HG03108 (cell line): ENCODE measurements around the gene GLT8D1.
A peak's percentile ranks its signal among the peaks of the same experiment; 100 is the strongest.
"Not testable (repeated sequence)": the region's sequence is repeated elsewhere in the genome, so short reads cannot be mapped to it uniquely, and the experiment has no call there.

Experiments used
- ATAC-seq: cut with Tn5 transposase; IDR thresholded peaks from one replicate; pipeline ENCODE4 v1.9.1; 2021; ENCODE audit warnings: moderate library complexity; ENCODE audit not compliant: unreplicated experiment

Gene GLT8D1, protein sequence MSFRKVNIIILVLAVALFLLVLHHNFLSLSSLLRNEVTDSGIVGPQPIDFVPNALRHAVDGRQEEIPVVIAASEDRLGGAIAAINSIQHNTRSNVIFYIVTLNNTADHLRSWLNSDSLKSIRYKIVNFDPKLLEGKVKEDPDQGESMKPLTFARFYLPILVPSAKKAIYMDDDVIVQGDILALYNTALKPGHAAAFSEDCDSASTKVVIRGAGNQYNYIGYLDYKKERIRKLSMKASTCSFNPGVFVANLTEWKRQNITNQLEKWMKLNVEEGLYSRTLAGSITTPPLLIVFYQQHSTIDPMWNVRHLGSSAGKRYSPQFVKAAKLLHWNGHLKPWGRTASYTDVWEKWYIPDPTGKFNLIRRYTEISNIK

DNA sequence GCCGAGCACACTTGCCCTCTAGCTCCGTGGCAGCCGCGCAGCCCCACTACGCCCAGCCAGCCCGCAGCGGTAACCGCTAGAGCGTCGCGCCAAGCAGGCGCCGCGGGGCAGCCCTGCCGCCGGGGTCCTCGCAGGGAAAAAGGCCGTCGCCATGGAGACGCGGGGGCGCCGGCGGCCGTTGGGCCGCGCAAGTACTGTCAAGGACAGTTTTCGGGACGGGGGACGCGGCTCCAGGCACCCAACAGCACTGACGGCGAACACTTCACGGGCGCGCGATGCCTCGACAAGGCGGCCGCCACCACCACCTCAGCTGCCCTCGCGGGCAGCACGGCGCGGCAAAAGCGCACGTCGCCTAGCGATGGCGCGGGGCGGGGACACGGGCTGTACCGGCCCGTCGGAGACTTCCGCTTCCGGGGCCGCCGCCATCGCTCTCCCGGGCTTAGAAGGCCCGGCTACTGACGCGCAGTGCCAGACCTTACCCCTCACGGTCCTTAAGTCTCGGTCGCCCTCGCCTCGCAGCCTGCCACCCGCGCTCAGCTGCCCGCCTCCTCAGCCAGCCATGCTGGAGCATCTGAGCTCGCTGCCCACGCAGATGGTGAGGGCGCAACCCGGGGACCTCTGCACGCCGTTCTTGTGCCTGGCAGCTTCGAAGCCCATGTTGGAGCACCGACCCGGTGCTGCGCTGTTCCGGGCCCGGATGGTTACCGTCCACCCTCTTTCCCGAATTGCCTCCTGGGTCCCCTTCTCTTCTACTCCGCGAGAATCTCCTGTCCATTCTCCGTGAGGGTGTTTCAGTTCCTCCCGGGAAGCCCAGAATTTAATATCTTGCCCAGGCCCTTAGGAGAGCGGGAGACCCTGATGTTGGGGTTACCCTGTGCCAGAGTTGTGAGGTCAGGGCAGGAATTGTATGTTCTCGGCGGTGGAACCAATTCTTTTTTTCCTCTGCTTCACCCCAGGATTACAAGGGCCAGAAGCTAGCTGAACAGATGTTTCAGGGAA, at the start of gene GLT8D1, which contains the start of gene SPCS1:
Gene GLT8D1, minus strand, starts transcription at position 104 of the 999 bp plus-strand sequence. CDS start 5,331 bp downstream, outside the sequence.
Gene SPCS1, plus strand, starts transcription at position 419 of the 999 bp plus-strand sequence. Its CDS starts 141 bp downstream, at position 560.
- ATAC-seq, result peak; percentile 78

DNA sequence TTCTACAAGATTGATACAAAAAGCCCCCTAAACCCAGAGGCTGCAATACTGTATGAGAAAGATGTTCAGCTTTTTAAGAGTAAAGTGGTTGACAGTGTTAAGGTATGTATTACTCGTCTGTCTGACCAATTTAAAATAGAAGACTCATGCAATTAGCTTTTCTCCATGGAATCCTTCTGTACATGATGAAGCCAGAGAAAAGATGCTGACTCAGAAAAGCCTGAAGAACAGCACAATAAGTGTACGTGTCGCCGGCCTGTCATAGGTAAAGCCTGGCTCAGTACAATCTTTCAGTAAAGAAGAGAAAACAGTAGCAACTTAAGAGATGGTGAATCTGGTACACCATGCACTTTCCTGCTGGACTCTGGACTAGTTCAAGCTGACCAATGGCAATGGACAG, 48.8 kb upstream of the GLT8D1 start:
- ATAC-seq, result no peak

DNA sequence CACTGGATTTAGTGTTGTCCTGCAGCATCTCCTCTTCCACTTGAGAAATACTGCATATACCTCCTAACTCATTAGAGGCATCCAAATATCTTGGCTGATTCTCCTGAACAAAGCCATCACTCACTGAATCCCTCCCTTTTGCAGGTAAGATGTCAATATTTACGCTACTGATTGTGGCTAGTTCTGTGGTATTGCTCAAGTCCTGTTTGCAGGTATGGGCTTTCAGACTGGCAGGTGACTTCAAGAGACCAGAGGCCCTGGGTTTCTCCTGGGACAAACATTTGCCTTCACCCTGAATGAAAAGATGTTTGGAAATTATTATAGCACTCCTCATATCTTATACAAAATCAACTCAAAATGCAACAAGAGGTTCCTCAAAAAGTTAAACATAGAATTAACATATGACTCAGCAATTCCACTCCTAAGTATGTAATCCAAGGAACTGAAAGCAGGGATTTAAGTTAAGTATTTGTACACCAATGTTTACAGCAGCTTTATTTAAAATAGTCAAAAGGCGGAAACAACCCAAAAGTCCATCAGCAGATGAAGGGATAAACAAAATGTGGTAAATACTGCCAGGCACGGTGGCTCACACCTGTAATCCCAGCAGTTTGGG, 46.6 kb upstream of the GLT8D1 start:
- ATAC-seq, result no peak

DNA sequence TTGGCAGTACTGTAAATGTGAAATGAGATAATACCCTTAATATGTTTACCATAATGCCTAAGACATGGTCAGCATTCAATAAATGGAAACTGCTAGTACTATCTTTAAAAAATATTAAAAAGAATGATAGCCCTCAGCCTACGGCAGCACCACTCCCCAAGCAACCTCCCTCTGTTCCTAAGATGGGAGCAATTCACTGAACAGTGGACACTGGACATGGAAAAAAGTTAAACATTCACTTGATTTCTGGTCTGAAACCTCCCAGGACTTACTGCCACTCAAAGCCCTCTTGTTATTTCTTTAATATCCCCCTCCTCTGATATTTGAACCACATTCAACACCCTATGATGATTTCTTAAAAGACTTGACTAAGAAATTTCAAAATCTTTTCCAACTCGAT, 38.1 kb upstream of the GLT8D1 start:
- no peak for ATAC-seq

DNA sequence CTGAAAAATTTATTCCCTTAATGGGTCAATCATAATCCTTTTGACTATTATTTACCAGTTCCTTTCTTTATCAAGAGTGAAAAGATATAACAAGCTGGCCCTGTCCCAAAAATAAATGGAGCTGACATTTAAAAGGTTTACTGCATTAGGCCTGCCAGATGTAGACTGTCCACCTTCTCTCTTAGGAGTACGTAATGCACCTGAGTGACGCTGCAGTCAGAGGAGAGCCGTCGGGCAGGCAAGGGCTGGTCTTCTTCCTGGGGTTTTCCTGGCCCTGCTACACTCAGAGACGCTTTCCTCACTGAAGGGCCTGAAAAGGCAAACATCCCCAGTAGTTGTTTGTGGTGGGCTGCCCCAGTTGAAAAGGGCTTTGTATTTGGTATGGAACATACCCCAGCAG, 37.6 kb upstream of the GLT8D1 start:
- ATAC-seq, result no peak

DNA sequence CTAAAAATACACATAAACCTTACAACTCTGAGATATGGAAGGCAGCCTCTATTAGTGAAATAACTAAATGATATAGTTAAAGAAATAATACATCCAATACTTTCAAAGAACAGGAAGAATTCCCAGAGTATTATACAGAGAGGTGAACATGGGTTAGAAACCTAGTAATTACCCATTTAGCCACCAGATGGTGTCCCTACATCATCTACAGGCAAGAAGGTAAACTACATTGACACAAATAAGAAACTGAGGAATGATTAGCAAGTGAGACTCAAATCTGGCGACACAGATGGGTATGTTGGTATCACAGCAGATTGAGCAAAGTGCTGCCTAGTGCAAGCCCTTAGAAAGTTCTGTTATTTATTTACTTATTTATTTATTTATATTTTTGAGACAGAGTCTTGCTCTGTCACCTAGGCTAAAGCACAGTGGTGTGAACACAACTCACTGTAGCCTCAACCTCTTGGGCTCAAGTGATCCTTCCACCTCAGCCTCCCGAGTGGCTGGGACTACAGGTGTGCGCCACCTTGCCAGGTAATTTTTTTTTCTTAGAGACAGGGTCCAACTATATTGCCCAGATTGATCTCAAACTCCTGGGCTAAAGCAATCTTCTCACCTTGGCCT, 36.9 kb upstream of the GLT8D1 start:
- ATAC-seq, result no peak

DNA sequence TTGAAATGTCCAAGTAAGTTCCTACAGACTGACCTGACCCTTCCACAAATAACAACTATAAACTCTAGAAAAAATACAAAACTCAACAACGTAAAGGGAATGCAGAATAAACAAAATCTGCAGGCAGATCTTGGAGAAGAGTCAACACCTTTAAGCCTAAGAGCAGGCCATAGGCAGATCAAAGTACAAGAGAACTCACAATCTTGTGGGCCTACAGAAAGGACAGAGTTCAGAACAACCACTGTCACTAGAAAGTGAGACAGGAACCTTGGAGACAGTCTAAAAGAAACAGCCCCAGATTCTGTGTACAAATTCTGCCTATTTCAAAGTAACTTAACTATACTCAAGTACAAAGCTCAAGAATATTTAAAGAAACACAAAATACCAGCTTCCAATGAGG, 34.1 kb upstream of the GLT8D1 start:
- no peak for ATAC-seq

DNA sequence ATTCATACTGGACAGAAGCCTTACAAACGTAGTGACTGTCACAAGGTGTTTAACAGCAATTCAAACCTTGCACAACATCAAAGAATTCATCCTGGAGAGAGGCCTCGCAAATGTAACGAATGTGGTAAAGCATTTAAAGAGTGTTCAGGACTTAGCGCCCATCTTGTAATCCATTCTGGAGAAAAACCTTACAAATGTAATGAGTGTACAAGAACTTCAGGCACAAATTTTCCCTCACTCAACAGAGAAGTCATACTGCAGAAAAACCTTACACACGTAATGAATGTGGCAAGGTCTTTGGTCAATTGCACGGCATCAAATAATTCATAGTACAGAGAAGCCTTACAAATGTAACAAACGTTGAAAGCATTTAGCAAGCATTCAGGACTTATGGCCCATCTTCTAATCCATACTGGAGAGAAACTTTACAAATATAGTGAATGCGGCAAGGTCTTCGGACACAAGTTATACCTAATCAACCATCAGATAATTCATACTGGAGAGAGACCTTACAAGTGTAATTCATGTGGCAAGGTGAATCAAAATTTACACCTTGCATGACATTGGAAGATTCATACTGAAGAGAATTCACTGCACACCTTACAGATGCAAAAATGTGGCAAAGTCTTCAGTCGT, 27.8 kb upstream of the GLT8D1 start:
- ATAC-seq, result no peak

DNA sequence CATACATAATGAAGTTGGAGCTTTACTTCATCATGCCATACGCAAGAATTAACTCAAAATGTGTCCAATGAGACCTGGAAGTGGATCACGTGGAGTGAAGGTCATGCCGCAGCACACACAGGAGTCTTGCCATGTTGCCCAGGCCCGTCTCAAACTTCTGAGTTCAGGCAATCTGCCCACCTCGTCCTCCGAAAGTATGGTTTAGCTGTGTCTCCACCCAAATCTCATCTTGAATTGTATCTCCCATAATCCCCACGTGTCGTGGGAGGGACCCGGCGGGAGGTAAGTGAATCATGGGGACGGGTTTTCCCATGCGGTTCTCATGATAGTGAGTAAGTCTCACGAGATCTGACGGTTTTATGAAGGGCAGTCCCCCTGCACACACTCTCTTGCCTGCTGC, 26.0 kb upstream of the GLT8D1 start:
- ATAC-seq, result no peak

DNA sequence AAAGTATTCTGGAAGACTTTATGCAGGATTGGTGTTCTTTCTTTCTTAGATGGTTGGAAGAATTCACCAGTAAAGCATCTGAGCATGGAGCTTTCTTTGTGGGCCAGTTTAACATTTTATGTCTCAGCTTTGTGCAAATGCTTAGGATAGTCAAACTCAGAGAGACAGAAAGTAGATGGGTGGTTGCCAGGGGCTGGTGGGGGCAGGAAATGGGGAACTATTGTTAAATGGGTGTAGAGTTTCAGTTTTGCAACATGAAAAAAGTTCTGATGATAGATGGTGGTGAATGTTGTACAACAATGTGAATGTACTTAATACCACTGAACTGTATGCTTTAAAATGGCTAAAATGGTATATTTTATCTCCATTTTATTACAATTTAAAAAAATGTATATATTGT, 25.1 kb upstream of the GLT8D1 start:
- ATAC-seq, result no peak

DNA sequence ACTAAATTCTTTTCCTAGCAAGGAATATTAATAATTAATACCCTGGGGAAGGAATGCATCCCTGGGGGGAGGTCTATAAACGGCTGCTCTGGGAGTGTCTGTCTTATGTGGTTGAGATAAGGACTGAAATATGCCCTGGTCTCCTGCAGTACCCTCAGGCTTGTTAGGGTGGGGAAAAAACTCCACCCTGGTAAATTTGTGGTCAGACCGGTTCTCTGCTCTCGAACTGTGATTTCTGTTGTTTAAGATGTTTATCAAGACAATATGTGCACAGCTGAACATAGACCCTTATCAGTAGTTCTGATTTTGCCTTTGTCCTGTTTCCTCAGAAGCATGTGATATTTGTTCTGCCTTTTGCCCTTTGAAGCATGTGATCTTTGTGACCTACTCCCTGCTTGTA, 23.2 kb upstream of the GLT8D1 start:
- not testable (repeated sequence) for ATAC-seq

DNA sequence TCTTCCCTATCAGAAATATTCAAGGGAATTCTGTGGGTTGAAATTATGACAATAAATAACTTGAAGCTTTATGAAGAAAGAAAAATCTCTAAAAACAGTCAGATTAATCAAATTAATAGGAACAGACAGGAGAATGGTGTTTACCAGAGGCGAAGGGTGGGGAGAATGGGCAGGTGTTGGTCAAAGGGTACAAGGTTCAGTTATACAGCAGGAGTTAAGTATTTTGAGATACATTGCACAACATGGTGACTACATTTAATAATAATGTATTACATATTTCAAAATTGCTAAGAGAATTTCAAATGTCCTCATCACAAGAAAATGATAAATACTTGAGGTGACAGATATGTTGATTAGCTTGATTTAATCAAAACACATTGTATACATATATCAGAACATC, 18.9 kb upstream of the GLT8D1 start:
- no peak for ATAC-seq

DNA sequence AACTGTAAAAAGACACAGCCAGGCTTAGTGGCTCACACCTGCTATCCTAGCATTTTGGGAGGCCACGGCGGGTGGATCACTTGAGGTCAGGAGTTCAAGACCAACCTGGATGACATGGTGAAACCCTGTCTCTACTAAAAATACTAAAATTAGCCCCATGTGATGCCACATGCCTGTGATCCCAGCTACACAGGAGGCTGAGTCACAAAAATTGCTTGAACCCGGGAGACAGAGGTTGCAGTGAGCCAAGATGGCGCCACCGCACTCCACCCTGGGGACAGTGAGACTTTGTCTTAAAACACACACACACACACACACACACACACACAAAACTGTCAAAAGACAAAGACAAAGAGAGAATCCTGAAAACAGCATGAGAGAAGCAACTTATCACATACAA, 18.3 kb upstream of the GLT8D1 start:
- ATAC-seq, result no peak

DNA sequence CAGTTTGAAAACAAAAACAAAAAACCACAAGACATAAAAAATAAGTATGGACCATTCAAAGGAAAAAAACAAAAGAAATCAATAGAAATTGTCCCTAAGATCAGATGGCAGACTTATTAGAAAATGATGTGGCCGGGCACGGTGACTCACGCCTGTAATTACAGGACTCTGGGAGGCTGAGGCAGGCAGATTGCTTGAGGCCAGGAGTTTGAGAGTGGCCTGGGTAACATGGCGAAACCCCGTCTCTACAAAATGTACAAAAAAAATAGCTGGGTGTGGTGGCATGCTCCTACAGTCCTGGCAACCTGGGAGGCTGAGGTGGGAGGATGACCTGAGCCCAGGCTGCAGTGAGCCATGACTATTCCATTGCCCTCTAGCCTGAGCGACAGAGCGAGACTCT, 16.9 kb upstream of the GLT8D1 start:
- ATAC-seq, result no peak

DNA sequence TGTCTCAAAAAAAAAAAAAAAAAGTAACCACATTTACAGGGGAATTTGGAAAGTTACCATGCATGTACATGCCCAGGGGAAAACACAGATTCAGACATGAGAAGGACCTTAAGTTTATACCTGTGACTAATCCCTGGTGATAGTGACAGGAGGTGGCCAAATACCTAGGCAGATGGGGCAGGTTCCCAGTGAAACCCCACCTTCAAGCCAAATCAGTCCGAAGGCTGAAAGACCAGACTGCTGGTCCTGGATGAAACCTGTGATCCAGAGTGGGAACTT, 16.1 kb upstream of the GLT8D1 start:
- no peak for ATAC-seq

DNA sequence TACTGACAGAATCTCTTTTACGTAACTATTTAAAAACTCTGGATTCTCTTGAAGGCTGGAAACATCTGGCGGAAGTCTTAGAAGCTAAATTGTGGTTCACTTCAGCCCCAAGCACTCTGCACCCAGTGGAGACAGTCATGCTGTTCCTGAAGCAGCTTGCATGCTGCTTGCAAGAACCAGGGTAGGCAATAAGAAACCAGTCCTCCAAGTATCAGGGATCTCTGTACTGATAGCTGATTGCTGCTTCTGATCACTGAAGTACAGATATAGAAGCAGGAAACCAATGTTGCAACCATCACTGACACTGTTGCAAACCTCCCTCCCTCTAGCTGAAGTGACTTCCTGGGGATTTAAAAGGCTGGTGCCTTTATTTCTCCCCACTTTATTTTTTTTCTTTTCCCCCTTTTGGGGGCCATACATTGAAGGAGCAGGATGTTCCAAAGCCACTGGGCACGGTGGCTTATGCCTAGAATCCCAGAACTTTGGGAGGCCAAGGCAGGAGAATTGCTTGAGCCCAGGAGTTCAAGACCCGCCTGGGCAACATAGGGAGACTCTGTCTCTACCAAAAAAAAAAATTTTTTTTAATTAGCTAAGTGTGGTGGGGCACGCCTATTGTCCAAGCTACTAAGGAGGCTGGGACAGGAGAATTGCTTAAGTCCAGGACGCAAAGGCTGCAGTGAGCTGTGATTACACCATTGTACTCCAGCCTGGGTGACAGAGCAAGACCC, 15.6 kb upstream of the GLT8D1 start:
- ATAC-seq, result peak; percentile 56

DNA sequence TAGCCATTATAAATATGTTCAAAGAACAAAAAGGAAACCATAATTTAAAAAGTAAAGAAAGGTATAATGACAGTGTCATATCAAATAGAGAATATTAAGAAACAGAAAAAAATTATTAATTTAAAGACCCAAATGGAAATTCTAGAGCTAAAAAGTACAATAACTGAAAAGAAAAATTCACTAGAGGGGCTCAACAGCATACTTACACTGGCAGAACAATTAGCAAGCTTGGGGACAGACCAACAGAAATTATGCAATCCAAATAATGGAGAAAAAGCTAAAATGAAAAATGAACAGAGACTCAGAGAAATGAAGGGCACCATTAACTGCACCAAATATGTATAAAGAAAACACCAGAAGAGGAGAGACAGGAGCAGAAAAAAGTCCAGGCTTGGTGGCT, 14.0 kb upstream of the GLT8D1 start:
- ATAC-seq, result no peak

DNA sequence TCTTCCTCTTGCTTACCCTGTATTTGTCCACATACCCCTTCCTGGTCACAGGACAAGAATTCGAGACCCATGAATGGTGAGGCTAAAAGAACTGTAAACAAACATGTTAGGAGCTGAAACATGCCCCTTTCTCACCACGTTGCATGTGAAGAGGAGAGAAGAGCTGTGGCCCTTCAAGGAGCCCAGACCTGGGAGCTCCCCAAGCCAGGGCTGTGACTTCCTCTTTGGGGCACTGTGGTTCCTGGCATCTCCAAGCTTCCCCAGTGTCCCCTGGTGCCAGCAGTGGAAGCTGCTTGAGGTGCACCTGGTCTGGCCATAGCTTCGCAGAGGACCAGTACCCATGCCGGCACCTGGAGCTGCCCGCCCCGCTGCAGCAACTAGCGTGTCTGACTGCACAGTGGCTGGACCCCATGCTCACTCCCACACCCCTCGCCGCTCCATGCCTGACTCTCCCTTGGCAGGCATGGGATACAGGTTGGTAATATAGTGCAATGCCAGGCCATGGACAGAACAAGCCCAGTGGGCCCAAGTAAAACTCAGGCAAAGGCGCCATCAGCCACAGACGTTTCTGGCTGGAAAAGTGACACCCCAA, 10.2 kb upstream of the GLT8D1 start:
- no peak for ATAC-seq
